Calu3 (cell line): Measurements from ENCODE around the gene APRT. TPM values are rescaled to one million over a fixed set of nuclear protein-coding genes. Genes with fewer than 3 reads are reported as not detected.

ENCODE experiments used
- BruUV-seq: library from RNA; stranded (reverse); fragments of 400-500 nt; replicated peaks from 2 replicates; lab custom pipeline; 2021; lab: Mats Ljungman, UMichigan
- CTCF ChIA-PET: fragments of 300-600 bp; sonication (Branson Sonifier 250); formaldehyde crosslinking; loops from one replicate; lab custom pipeline; 2022; ENCODE audit warnings: antibody characterized with exemption; lab: Charles Lee
- DNase-seq: peaks from one replicate; pipeline ENCODE4 v3.0.0; 2022
- H3K27ac Mint-ChIP-seq: one replicate; pipeline ENCODE4 v1.8.0; 2022; ENCODE audit warnings: mixed read lengths; ENCODE audit not compliant: unreplicated experiment
- H3K27me3 Mint-ChIP-seq: one replicate; pipeline ENCODE4 v1.8.0; 2022; ENCODE audit warnings: mixed read lengths; ENCODE audit not compliant: unreplicated experiment
- H3K36me3 Mint-ChIP-seq: one replicate; pipeline ENCODE4 v1.8.0; 2022; ENCODE audit warnings: mild to moderate bottlenecking, moderate library complexity, mixed read lengths; ENCODE audit not compliant: insufficient read depth, unreplicated experiment
- H3K4me1 Mint-ChIP-seq: one replicate; pipeline ENCODE4 v1.8.0; 2022; ENCODE audit warnings: mild to moderate bottlenecking, low read depth, mixed read lengths; ENCODE audit not compliant: unreplicated experiment
- H3K4me3 Mint-ChIP-seq: one replicate; pipeline ENCODE4 v1.8.0; 2022; ENCODE audit warnings: mild to moderate bottlenecking, low read depth, moderate library complexity, mixed read lengths; ENCODE audit not compliant: unreplicated experiment
- H3K9me3 Mint-ChIP-seq: one replicate; pipeline ENCODE4 v1.8.0; 2022; ENCODE audit warnings: low read depth, mixed read lengths; ENCODE audit not compliant: unreplicated experiment
- CTCF ChIP-seq: fragments of 200-600 bp; IDR thresholded peaks from one replicate; pipeline ENCODE4 v1.8.0; 2022; ENCODE audit warnings: antibody characterized with exemption; ENCODE audit not compliant: unreplicated experiment
- intact Hi-C: fragments of 100-400 bp; cut with micrococcal nuclease; formaldehyde crosslinking; loops from one replicate; pipeline ENCODE4 v1.10.0; 2022; ENCODE audit not compliant: unreplicated experiment
- total RNA-seq: library from RNA; stranded (reverse); gene quantifications from 2 replicates; pipeline ENCODE4 v1.2.3, GENCODE V29; 2022

The APRT gene
- total RNA-seq, 1 experiment from 2014 or later, result 203 TPM

- H3K27me3 Mint-ChIP-seq, result no peaks in the 10 kb centered on the region
- no peak for TF ChIP-seq CTCF
- BruUV-seq, result TSS peak; percentile 39
- H3K27ac Mint-ChIP-seq, result peak overlapping the region; percentile 97
- H3K36me3 Mint-ChIP-seq, result peaks cover 74% of the 10 kb centered on the region
- peak overlapping the region; percentile 97 for H3K4me3 Mint-ChIP-seq
- DNase-seq, result peak; percentile 88
- H3K9me3 Mint-ChIP-seq, result no peaks in the 10 kb centered on the region
- CTCF ChIA-PET, result interaction anchor here (0.6 to 3.3 kb wide), 7 partner anchors 18 to 356 kb away, joined by 3 to 16 read pairs (median 4); no protein-coding TSS in a partner anchor
- intact Hi-C loops, result no loop called here
- peaks cover 12% of the 10 kb centered on the region for H3K4me1 Mint-ChIP-seq
Measured at GRCh38 chr16:88810912-88811768, 588 bp downstream of the APRT start.

GRCh38 chr16:88810166-88810911 is 1.4 kb downstream of the APRT start:
- Mint-ChIP-seq H3K4me3 (peak overlapping the region; percentile 97), H3K27ac (peak overlapping the region; percentile 97), H3K36me3 (peaks cover 82% of the 10 kb centered on the region), H3K4me1 (peaks cover 12% of the 10 kb centered on the region), H3K9me3 (no peaks in the 10 kb centered on the region), H3K27me3 (no peaks in the 10 kb centered on the region)
- TF ChIP-seq CTCF, result no peak
- no peak for DNase-seq
- BruUV-seq, result no TSS peak
- intact Hi-C loops, result no loop called here
- CTCF ChIA-PET, result interaction anchor here (1.2 to 3.3 kb wide), 6 partner anchors 17 to 357 kb away, joined by 3 to 16 read pairs (median 4); no protein-coding TSS in a partner anchor

GRCh38 chr16:88809676-88810165 is 2.0 kb downstream of the APRT start:
- H3K4me3 Mint-ChIP-seq, result peak overlapping the region; percentile 97
- H3K27ac Mint-ChIP-seq, result peak overlapping the region; percentile 97
- DNase-seq, result no peak
- TF ChIP-seq CTCF, result no peak
- no peaks in the 10 kb centered on the region for H3K9me3 Mint-ChIP-seq
- peaks cover 12% of the 10 kb centered on the region for H3K4me1 Mint-ChIP-seq
- CTCF ChIA-PET, result interaction anchor here (1.2 to 3.3 kb wide), 3 partner anchors 27 to 72 kb away, joined by 3 to 16 read pairs (median 15); no protein-coding TSS in a partner anchor
- peaks cover 88% of the 10 kb centered on the region for H3K36me3 Mint-ChIP-seq
- no TSS peak for BruUV-seq
- no peaks in the 10 kb centered on the region for H3K27me3 Mint-ChIP-seq
- intact Hi-C loops, result no loop called here

- BruUV-seq, result no TSS peak
- intact Hi-C loops, result no loop called here
- Mint-ChIP-seq H3K9me3 (no peaks in the 10 kb centered on the region), H3K4me3 (no peak overlapping the region), H3K36me3 (peaks cover 94% of the 10 kb centered on the region), H3K4me1 (peaks cover 12% of the 10 kb centered on the region), H3K27me3 (no peaks in the 10 kb centered on the region), H3K27ac (no peak overlapping the region)
- no peak for TF ChIP-seq CTCF
- DNase-seq, result no peak
- CTCF ChIA-PET, result interaction anchor here (1.2 to 3.1 kb wide), 2 partner anchors 27 to 72 kb away, joined by 3 to 16 read pairs; no protein-coding TSS in a partner anchor
Measured at GRCh38 chr16:88809068-88809675, 2.6 kb downstream of the APRT start.
